HL-60/S4 treated with phorbol 12-myristate 13-acetate at 8.2 ng/mL for 4 days and 3 days (cell line): ENCODE results near the gene ACAD10.
"Not testable (repeated sequence)": the region's sequence is repeated elsewhere in the genome, so short reads cannot be mapped to it uniquely, and the experiment has no call there.

Source experiments
- in situ Hi-C: fragments of 300-500 bp; cut with MboI; formaldehyde crosslinking; loops from 2 replicates; pipeline ENCODE4 v1.15.0; 2022; ENCODE audit warnings: low sequenced_read_pairs

Gene ACAD10

GRCh38 chr12:111748867-111749266, 63.0 kb downstream of the ACAD10 start:
- in situ Hi-C loops, result no loop called here

GRCh38 chr12:111749391-111749790, 63.5 kb downstream of the ACAD10 start:
- in situ Hi-C loops, result no loop called here

GRCh38 chr12:111753144-111753881, 67.5 kb downstream of the ACAD10 start:
- in situ Hi-C loops, result no loop called here

GRCh38 chr12:111754671-111755070, 68.8 kb downstream of the ACAD10 start:
- in situ Hi-C loops, result no loop called here

GRCh38 chr12:111756196-111756595, 70.3 kb downstream of the ACAD10 start:
- in situ Hi-C loops, result no loop called here

- in situ Hi-C loops, result no loop called here
These were observed 70.8 kb downstream of the ACAD10 start for GRCh38 chr12:111756681-111757080.

GRCh38 chr12:111757361-111758119, 71.7 kb downstream of the ACAD10 start:
- in situ Hi-C loops, result no loop called here

GRCh38 chr12:111758120-111758561, 72.3 kb downstream of the ACAD10 start:
- in situ Hi-C loops, result no loop called here

- in situ Hi-C loops, result no loop called here
These were observed 73.4 kb downstream of the ACAD10 start for GRCh38 chr12:111759271-111759670.

GRCh38 chr12:111759991-111760390, 74.1 kb downstream of the ACAD10 start:
- in situ Hi-C loops, result no loop called here

GRCh38 chr12:111761099-111761498, 75.2 kb downstream of the ACAD10 start:
- in situ Hi-C loops, result no loop called here

- in situ Hi-C loops, result no loop called here
These were observed 75.9 kb downstream of the ACAD10 start for GRCh38 chr12:111761706-111762105.

- in situ Hi-C loops, result not testable (repeated sequence)
These were observed 77.7 kb downstream of the ACAD10 start for GRCh38 chr12:111763552-111763951.

- in situ Hi-C loops, result no loop called here
These were observed 78.4 kb downstream of the ACAD10 start for GRCh38 chr12:111764120-111764821.

- in situ Hi-C loops, result no loop called here
These were observed 80.9 kb downstream of the ACAD10 start, which contains the start of gene ALDH2 for GRCh38 chr12:111766608-111767361. TSS of gene ALDH2 (plus strand) at chr12:111766933. CDS start at chr12:111766983, 50 bp downstream.

- in situ Hi-C loops, result no loop called here
These were observed 81.7 kb downstream of the ACAD10 start for GRCh38 chr12:111767362-111768158.

GRCh38 chr12:111768159-111768895, 82.5 kb downstream of the ACAD10 start:
- in situ Hi-C loops, result no loop called here

- in situ Hi-C loops, result no loop called here
These were observed 83.7 kb downstream of the ACAD10 start for GRCh38 chr12:111769599-111769998.
